Glutamatergic neuron (in vitro differentiated cells): Measurements from ENCODE around the gene GRIP1. TPM values are rescaled to one million over a fixed set of nuclear protein-coding genes. Genes with fewer than 3 reads are reported as not detected.

Experiments used
- DNase-seq: peaks from one replicate; pipeline ENCODE4 v3.0.0; 2022
- H3K27ac Mint-ChIP-seq: one replicate; pipeline ENCODE4 v1.8.0; 2020; ENCODE audit warnings: mild to moderate bottlenecking, mixed read lengths, inconsistent platforms; ENCODE audit not compliant: unreplicated experiment
- H3K27me3 Mint-ChIP-seq: one replicate; pipeline ENCODE4 v1.8.0; 2020; ENCODE audit warnings: mild to moderate bottlenecking, moderate library complexity, mixed read lengths, inconsistent platforms; ENCODE audit not compliant: unreplicated experiment
- H3K36me3 Mint-ChIP-seq: one replicate; pipeline ENCODE4 v1.8.0; 2020; ENCODE audit warnings: mild to moderate bottlenecking, mixed read lengths, inconsistent platforms; ENCODE audit not compliant: unreplicated experiment
- H3K4me1 Mint-ChIP-seq: one replicate; pipeline ENCODE4 v1.8.0; 2020; ENCODE audit warnings: mild to moderate bottlenecking, low read depth, mixed read lengths, inconsistent platforms; ENCODE audit not compliant: unreplicated experiment
- H3K4me3 Mint-ChIP-seq: one replicate; pipeline ENCODE4 v1.8.0; 2020; ENCODE audit warnings: mild to moderate bottlenecking, mixed read lengths, inconsistent platforms; ENCODE audit not compliant: unreplicated experiment
- H3K9me3 Mint-ChIP-seq: one replicate; pipeline ENCODE4 v1.8.0; 2020; ENCODE audit warnings: mild to moderate bottlenecking, moderate library complexity, mixed read lengths, inconsistent platforms; ENCODE audit not compliant: unreplicated experiment
- CTCF ChIP-seq: fragments of 200-600 bp; sonication (generic); IDR thresholded peaks from one replicate; pipeline ENCODE4 v1.5.0; 2021; ENCODE audit not compliant: partially characterized antibody, unreplicated experiment
- total RNA-seq: library from RNA; stranded (reverse); fragmentation: NEBNext Ultra II Directional; extraction: Animal tissue kit (Norgen Biotek cat#: 25700); gene quantifications from one replicate; pipeline ENCODE4 v1.2.1, GENCODE V29; 2021; ENCODE audit not compliant: unreplicated experiment

The GRIP1 gene
- total RNA-seq, 1 donor from 2014 or later, result 67.1 TPM

DNA sequence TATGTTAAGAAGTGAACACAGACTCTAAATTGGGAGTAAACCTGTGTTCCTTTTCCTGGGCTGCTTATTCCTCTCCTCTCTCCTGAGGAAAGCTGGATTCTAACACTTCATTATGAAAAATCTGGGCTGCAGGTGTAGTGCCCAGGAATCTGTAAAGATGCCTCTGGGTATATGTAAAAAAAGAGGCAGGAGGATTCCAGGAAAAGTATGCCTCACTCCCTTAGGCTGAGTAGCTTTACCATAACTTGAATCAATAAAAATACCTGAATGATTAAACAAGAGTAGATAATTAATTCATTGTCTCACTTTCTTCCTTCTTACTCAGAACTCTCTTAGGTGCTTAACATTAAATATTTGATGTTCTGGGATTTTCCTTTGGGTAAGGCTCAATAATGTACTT, 185.1 kb downstream of the GRIP1 start:
- H3K9me3 Mint-ChIP-seq, result peaks cover 2% of the 10 kb centered on the region

DNA sequence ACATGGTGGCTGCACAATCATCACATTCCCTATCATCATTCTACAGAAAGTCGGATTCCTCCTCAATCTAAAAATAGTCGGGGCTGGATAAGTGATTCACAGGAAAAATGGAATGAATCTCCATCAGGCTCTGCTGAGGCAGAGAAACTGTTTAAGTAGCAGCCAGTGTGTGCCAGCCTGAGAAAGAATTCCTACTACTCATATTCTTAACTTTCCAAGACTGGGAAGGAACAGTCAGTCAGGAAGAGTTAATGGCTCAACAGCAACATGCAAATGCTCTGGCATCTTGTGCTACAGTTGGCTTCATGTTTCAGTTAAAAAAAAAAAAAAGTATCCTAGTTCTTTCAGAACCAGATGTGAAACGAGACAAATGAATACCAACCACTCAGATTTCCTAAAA, 187.0 kb downstream of the GRIP1 start:
- H3K27ac Mint-ChIP-seq, result no peak overlapping the region
- DNase-seq, result no peak
- H3K27me3 Mint-ChIP-seq, result peaks cover 2% of the 10 kb centered on the region
- no peaks in the 10 kb centered on the region for H3K36me3 Mint-ChIP-seq
- H3K9me3 Mint-ChIP-seq, result no peaks in the 10 kb centered on the region
- no peaks in the 10 kb centered on the region for H3K4me1 Mint-ChIP-seq
- no peak for TF ChIP-seq CTCF
- H3K4me3 Mint-ChIP-seq, result no peak overlapping the region

More for the DNA sequence above, 185.1 kb downstream of the GRIP1 start:
- Mint-ChIP-seq H3K4me3 (no peak overlapping the region), H3K27ac (no peak overlapping the region), H3K36me3 (no peaks in the 10 kb centered on the region), H3K4me1 (peaks cover 4% of the 10 kb centered on the region), H3K27me3 (peaks cover 7% of the 10 kb centered on the region)
- no peak for DNase-seq
- no peak for TF ChIP-seq CTCF

- TF ChIP-seq CTCF, result no peak
- Mint-ChIP-seq H3K4me3 (no peak overlapping the region), H3K36me3 (peaks cover 12% of the 10 kb centered on the region), H3K4me1 (no peaks in the 10 kb centered on the region), H3K27me3 (peaks cover 2% of the 10 kb centered on the region), H3K27ac (no peak overlapping the region), H3K9me3 (peaks cover 6% of the 10 kb centered on the region)
- no peak for DNase-seq
Observed at GRCh38 chr12:66482351-66483203, 196.3 kb downstream of the GRIP1 start.

- no peak overlapping the region for H3K27ac Mint-ChIP-seq
- H3K4me1 Mint-ChIP-seq, result no peaks in the 10 kb centered on the region
- H3K4me3 Mint-ChIP-seq, result no peak overlapping the region
- H3K36me3 Mint-ChIP-seq, result no peaks in the 10 kb centered on the region
- no peak for DNase-seq
- peaks cover 4% of the 10 kb centered on the region for H3K9me3 Mint-ChIP-seq
- peaks cover 5% of the 10 kb centered on the region for H3K27me3 Mint-ChIP-seq
- TF ChIP-seq CTCF, result no peak
Observed at GRCh38 chr12:66467932-66468331, 210.9 kb downstream of the GRIP1 start.

- no peaks in the 10 kb centered on the region for H3K4me1 Mint-ChIP-seq
- no peaks in the 10 kb centered on the region for H3K9me3 Mint-ChIP-seq
- no peak for DNase-seq
- H3K27ac Mint-ChIP-seq, result no peak overlapping the region
- H3K4me3 Mint-ChIP-seq, result no peak overlapping the region
- TF ChIP-seq CTCF, result no peak
- no peaks in the 10 kb centered on the region for H3K36me3 Mint-ChIP-seq
- peaks cover 2% of the 10 kb centered on the region for H3K27me3 Mint-ChIP-seq
Observed at GRCh38 chr12:66461331-66461730, 217.5 kb downstream of the GRIP1 start.
